ENCODE data around the gene RCSD1.

DNA sequence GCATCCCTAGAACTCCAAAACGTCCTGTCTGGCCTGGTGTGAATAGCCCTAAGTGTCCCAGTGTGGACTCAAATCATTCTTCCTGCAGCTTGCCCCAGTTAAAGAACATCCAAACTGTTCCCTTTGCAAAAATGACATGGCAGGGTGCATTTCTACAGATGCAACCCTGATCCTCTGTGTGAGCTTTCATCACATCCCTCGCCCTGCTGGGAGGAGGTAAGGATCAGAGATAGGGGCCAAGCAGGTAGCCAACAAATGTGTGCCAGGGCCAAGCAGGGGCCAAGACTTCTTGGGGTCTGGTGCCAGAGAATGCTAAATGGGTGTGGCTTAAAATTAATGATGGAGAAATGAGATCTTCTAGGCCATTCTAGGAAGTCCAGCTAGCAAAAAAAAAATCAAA lies 64.7 kb downstream of the RCSD1 start:
- no peak for TF ChIP-seq POLR2A (IDR thresholded peaks at IDR 0.05)
- TF ChIP-seq, protein P1, sequence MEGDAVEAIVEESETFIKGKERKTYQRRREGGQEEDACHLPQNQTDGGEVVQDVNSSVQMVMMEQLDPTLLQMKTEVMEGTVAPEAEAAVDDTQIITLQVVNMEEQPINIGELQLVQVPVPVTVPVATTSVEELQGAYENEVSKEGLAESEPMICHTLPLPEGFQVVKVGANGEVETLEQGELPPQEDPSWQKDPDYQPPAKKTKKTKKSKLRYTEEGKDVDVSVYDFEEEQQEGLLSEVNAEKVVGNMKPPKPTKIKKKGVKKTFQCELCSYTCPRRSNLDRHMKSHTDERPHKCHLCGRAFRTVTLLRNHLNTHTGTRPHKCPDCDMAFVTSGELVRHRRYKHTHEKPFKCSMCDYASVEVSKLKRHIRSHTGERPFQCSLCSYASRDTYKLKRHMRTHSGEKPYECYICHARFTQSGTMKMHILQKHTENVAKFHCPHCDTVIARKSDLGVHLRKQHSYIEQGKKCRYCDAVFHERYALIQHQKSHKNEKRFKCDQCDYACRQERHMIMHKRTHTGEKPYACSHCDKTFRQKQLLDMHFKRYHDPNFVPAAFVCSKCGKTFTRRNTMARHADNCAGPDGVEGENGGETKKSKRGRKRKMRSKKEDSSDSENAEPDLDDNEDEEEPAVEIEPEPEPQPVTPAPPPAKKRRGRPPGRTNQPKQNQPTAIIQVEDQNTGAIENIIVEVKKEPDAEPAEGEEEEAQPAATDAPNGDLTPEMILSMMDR (IDR thresholded peaks at IDR 0.05): no peak

Data from uterus (tissue), 2 donors.